IMR-90 (cell line): Measurements from ENCODE around the gene DCAF17. TPM values are rescaled to one million over a fixed set of nuclear protein-coding genes. Genes with fewer than 3 reads are reported as not detected.

Source experiments
- ATAC-seq: fragments of 200-7000 bp; cut with Tn5 transposase; 2 replicates; pipeline ENCODE4 v1.9.1; 2020; ENCODE audit warnings: low read depth, mild to moderate bottlenecking, moderate library complexity
- BruUV-seq: library from RNA; stranded (reverse); fragments of 400-500 nt; replicated peaks from 2 replicates; lab custom pipeline; 2021; lab: Mats Ljungman, UMichigan
- CTCF ChIA-PET: fragments of 300-600 bp; formaldehyde crosslinking; extraction: SDS; loops from one replicate; lab custom pipeline; 2021; ENCODE audit warnings: antibody characterized with exemption; lab: Yijun Ruan, JAX
- POLR2A ChIA-PET: fragments of 300-600 bp; sonication (Branson Sonifier 250); formaldehyde crosslinking; loops from one replicate; lab custom pipeline; 2022; ENCODE audit warnings: antibody characterized with exemption; ENCODE audit not compliant: unreplicated experiment; lab: Charles Lee
- DNase-seq: peaks from one replicate; pipeline ENCODE4 v3.0.0; 2013
- H2AFZ ChIP-seq: replicated peaks from 2 replicates; pipeline ENCODE3; 2013; ENCODE audit warnings: low read length, mild to moderate bottlenecking; ENCODE audit not compliant: poor library complexity
- H2AK5ac ChIP-seq: 2 replicates; pipeline ENCODE4 v1.6.1; 2013; ENCODE audit warnings: low read depth, low read length, inconsistent platforms
- H2AK9ac ChIP-seq: replicated peaks from 2 replicates; pipeline ENCODE3; 2013; ENCODE audit warnings: mild to moderate bottlenecking, low read depth, low read length, moderate library complexity; ENCODE audit not compliant: poor library complexity
- H2BK120ac ChIP-seq: 2 replicates; pipeline ENCODE4 v1.6.1; 2013; ENCODE audit warnings: low read depth, low read length, inconsistent platforms
- H2BK15ac ChIP-seq: 3 replicates; pipeline ENCODE4 v1.6.1; 2013; ENCODE audit warnings: low read depth, low read length, inconsistent platforms
- H2BK20ac ChIP-seq: 2 replicates; pipeline ENCODE4 v1.6.1; 2013; ENCODE audit warnings: low read depth, mild to moderate bottlenecking, inconsistent platforms, low read length, moderate library complexity
- H2BK5ac ChIP-seq: 2 replicates; pipeline ENCODE4 v1.6.1; 2013; ENCODE audit warnings: mild to moderate bottlenecking, low read depth, low read length, inconsistent platforms; ENCODE audit not compliant: poor library complexity, severe bottlenecking
- H3K14ac ChIP-seq: replicated peaks from 2 replicates; pipeline ENCODE4 v1.6.1; 2013; ENCODE audit warnings: low read depth, low read length, inconsistent platforms
- H3K18ac ChIP-seq: 2 replicates; pipeline ENCODE4 v1.6.1; 2013; ENCODE audit warnings: low read depth, low read length, control low read depth
- H3K23ac ChIP-seq: 2 replicates; pipeline ENCODE4 v1.6.1; 2013; ENCODE audit warnings: low read depth, low read length, inconsistent platforms
- H3K27ac ChIP-seq: 2 replicates; pipeline ENCODE4 v1.5.1; 2013; ENCODE audit warnings: mild to moderate bottlenecking, control low read depth, low read length; ENCODE audit not compliant: insufficient read depth
- H3K27me3 ChIP-seq: 2 replicates; pipeline ENCODE4 v1.6.1; 2013; ENCODE audit warnings: low read length; ENCODE audit not compliant: control insufficient read depth, insufficient read depth
- H3K36me3 ChIP-seq: 2 replicates; pipeline ENCODE4 v1.6.1; 2013; ENCODE audit warnings: low read length, mixed read lengths; ENCODE audit not compliant: control insufficient read depth, insufficient read depth
- H3K4ac ChIP-seq: 2 replicates; pipeline ENCODE4 v1.6.1; 2013; ENCODE audit warnings: low read depth, low read length, inconsistent platforms
- H3K4me1 ChIP-seq: 2 replicates; pipeline ENCODE4 v1.6.1; 2013; ENCODE audit warnings: low read length, mixed read lengths; ENCODE audit not compliant: control insufficient read depth, insufficient read depth
- H3K4me2 ChIP-seq: 2 replicates; pipeline ENCODE4 v1.6.1; 2013; ENCODE audit warnings: low read depth, mild to moderate bottlenecking, control low read depth, low read length, moderate library complexity
- H3K4me3 ChIP-seq: 2 replicates; pipeline ENCODE4 v1.5.1; 2013; ENCODE audit warnings: low read depth, mild to moderate bottlenecking, control low read depth, low read length, moderate library complexity; ENCODE audit not compliant: insufficient read depth
- H3K56ac ChIP-seq: 2 replicates; pipeline ENCODE4 v1.6.1; 2013; ENCODE audit warnings: low read length, inconsistent platforms; ENCODE audit not compliant: insufficient read depth; ENCODE audit errors: extremely low read depth
- H3K79me1 ChIP-seq, 2 experiments: 2 replicates each; pipeline ENCODE4 v1.6.1; 2013; ENCODE audit warnings: low read length in 2 of 2, inconsistent platforms in 1 of 2, low read depth in 1 of 2
- H3K9ac ChIP-seq: 2 replicates; pipeline ENCODE4 v1.6.1; 2013; ENCODE audit warnings: low read depth, low read length, control low read depth
- H3K9me1 ChIP-seq: 2 replicates; pipeline ENCODE4 v1.6.1; 2013; ENCODE audit warnings: low read length, inconsistent platforms; ENCODE audit not compliant: insufficient read depth
- H3K9me3 ChIP-seq: 2 replicates; pipeline ENCODE4 v1.6.1; 2013; ENCODE audit warnings: low read length; ENCODE audit not compliant: control insufficient read depth, insufficient read depth
- H4K20me1 ChIP-seq: 2 replicates; pipeline ENCODE4 v1.6.1; 2013; ENCODE audit warnings: low read length, inconsistent platforms; ENCODE audit not compliant: insufficient read depth
- H4K5ac ChIP-seq: 2 replicates; pipeline ENCODE4 v1.6.1; 2013; ENCODE audit warnings: mild to moderate bottlenecking, low read depth, low read length, control low read depth
- H4K8ac ChIP-seq, 2 experiments: 2 replicates each; pipeline ENCODE4 v1.6.1; 2013; ENCODE audit warnings: low read depth in 2 of 2, low read length in 2 of 2, control low read depth in 1 of 2, inconsistent platforms in 1 of 2
- H4K91ac ChIP-seq: 2 replicates; pipeline ENCODE4 v1.6.1; 2013; ENCODE audit warnings: low read depth, low read length, inconsistent platforms; ENCODE audit not compliant: insufficient read depth
- CHD1 ChIP-seq: IDR thresholded peaks from 2 replicates; pipeline ENCODE4 v1.6.1; 2012; ENCODE audit warnings: low read depth, low read length, improper control_type of control experiment
- CTCF ChIP-seq: conservative IDR thresholded peaks from 2 replicates; pipeline ENCODE4 v1.5.1; 2012; ENCODE audit warnings: mild to moderate bottlenecking, low read depth, low read length, improper control_type of control experiment
- ELK1 ChIP-seq: fragments of 150-350 bp; IDR thresholded peaks from 2 replicates; pipeline ENCODE4 v1.6.1; 2016; ENCODE audit warnings: low read depth, mild to moderate bottlenecking, low read length, moderate library complexity, borderline replicate concordance
- FOS ChIP-seq: fragments of 150-350 bp; IDR thresholded peaks from 2 replicates; pipeline ENCODE4 v1.6.1; 2016; ENCODE audit warnings: low read depth, low read length
- MAZ ChIP-seq: IDR thresholded peaks from 2 replicates; pipeline ENCODE4 v1.6.1; 2012; ENCODE audit warnings: low read depth, mild to moderate bottlenecking, low read length, improper control_type of control experiment, moderate library complexity, borderline replicate concordance
- MXI1 ChIP-seq: IDR thresholded peaks from 2 replicates; pipeline ENCODE4 v1.6.1; 2012; ENCODE audit warnings: low read depth, mild to moderate bottlenecking, low read length, moderate library complexity, borderline replicate concordance
- NFE2L2 ChIP-seq: fragments of 150-350 bp; IDR thresholded peaks from 2 replicates; pipeline ENCODE4 v1.6.1; 2016; ENCODE audit warnings: low read depth, mild to moderate bottlenecking, low read length
- POLR2A ChIP-seq: IDR thresholded peaks from 2 replicates; pipeline ENCODE4 v1.6.1; 2012; ENCODE audit warnings: mild to moderate bottlenecking, low read depth, low read length
- RFX5 ChIP-seq: IDR thresholded peaks from 2 replicates; pipeline ENCODE4 v1.8.0; 2012; ENCODE audit warnings: low read depth, mild to moderate bottlenecking, low read length, moderate library complexity
- SMC3 ChIP-seq: fragments of 150-350 bp; IDR thresholded peaks from 2 replicates; pipeline ENCODE4 v1.6.1; 2016; ENCODE audit warnings: low read depth, mild to moderate bottlenecking, antibody characterized with exemption, low read length, moderate library complexity
- WGBS, 2 experiments: methylation state at CpG; one replicate each; pipeline versions ENCODE4 v1.1.5 to v1.1.7; 2013; ENCODE audit warnings: missing lambda C conversion rate in 2 of 2; ENCODE audit not compliant: insufficient read length in 1 of 2; ENCODE audit errors: extremely low coverage in 2 of 2; 5-methylcytosine and 5-hydroxymethylcytosine counted together
- dilution Hi-C: fragments of 300-500 bp; cut with HindIII; formaldehyde crosslinking; loops from one replicate; pipeline ENCODE4 v1.14.3; 2018; ENCODE audit warnings: low sequenced_read_pairs; ENCODE audit not compliant: unreplicated experiment
- in situ Hi-C: fragments of 300-500 bp; cut with MboI; formaldehyde crosslinking; loops from 3 replicates; pipeline ENCODE4 v1.14.3; 2019; ENCODE audit warnings: low sequenced_read_pairs, inconsistent platforms, mixed read lengths
- intact Hi-C: fragments of 100-400 bp; cut with micrococcal nuclease; formaldehyde crosslinking; loops from 2 replicates; pipeline ENCODE4 v1.10.0; 2022
- polyA plus RNA-seq, 3 experiments: library from polyadenylated mRNA; depleted of rRNA; stranded (reverse); fragments of >200 nt; gene quantifications; 2 replicates each; pipeline ENCODE4 v1.2.3, GENCODE V29; 2012; ENCODE audit warnings: low replicate concordance in 1 of 3
- total RNA-seq: library from RNA; depleted of rRNA; stranded (reverse); fragments of >200 nt; gene quantifications from 2 replicates; pipeline ENCODE4 v1.2.3, GENCODE V29; 2012

The DCAF17 gene
- total and polyA plus RNA-seq, 2 of the 4 experiments (the other 2 are of a cell fraction): 6.7 to 13.1 TPM

GRCh38 chr2:171478345-171478744, 44.3 kb downstream of the DCAF17 start:
- Histone ChIP-seq H3K9me3 (no peaks in the 10 kb centered on the region), H4K20me1 (no peaks in the 10 kb centered on the region), H3K4me2 (no peak overlapping the region), H3K36me3 (peaks cover 3% of the 10 kb centered on the region), H3K4me3 (no peak overlapping the region), H4K91ac (no peak overlapping the region), H3K18ac (no peak overlapping the region), H3K27ac (no peak overlapping the region), H2BK5ac (no peak overlapping the region), H2AFZ (no peak overlapping the region), H3K27me3 (no peaks in the 10 kb centered on the region), H3K4ac (no peak overlapping the region), H3K9ac (no peak overlapping the region), H2BK15ac (no peak overlapping the region), H2BK20ac (no peak overlapping the region), H3K9me1 (peaks cover 8% of the 10 kb centered on the region; the same call in 1 of the 2 replicates), H3K56ac (no peak overlapping the region), H3K79me1 (no peaks in the 10 kb centered on the region; a peak in 1 of 4 replicates), H3K14ac (no peak overlapping the region), H4K8ac (no peak overlapping the region), H2AK9ac (no peak overlapping the region), H3K4me1 (peaks cover 2% of the 10 kb centered on the region), H2BK120ac (no peak overlapping the region), H4K5ac (no peak overlapping the region), H2AK5ac (no peak overlapping the region), H3K23ac (no peak overlapping the region)
- intact Hi-C loops (no loop called here), in situ Hi-C loops (no loop called here), dilution Hi-C loops (no loop called here)
- DNase-seq (peak; percentile 69), ATAC-seq (no peak)
- ChIA-PET CTCF (interaction anchor here (0.6 kb wide), 1 partner anchor 17 kb away, joined by 3 read pairs; no protein-coding TSS in a partner anchor), POLR2A (no interaction called here)
- no TSS peak for BruUV-seq
- WGBS, 2 experiments: no CpG with 5 or more reads among the region's 1 CpG
- TF ChIP-seq NFE2L2 (no peak), MXI1 (no peak), RFX5 (no peak), ELK1 (no peak), SMC3 (no peak), CTCF (no peak), FOS (no peak), POLR2A (no peak), CHD1 (no peak), MAZ (no peak)
